HepG2 (cell line): ENCODE measurements around the gene CUL7. TPM values are rescaled to one million over a fixed set of nuclear protein-coding genes. Genes with fewer than 3 reads are reported as not detected.
A peak's percentile ranks its signal among the peaks of the same experiment; 100 is the strongest.

Experiments
- ARID2 ChIP-seq: sonication (generic); formaldehyde crosslinking; IDR thresholded peaks from 2 replicates; pipeline ENCODE4 v1.8.1; 2022; ENCODE audit warnings: mild to moderate bottlenecking, missing genetic modification reagents, borderline replicate concordance
- CBX2 ChIP-seq, 2 experiments: fragments of 200-600 bp in 1 of 2; sonication (generic); formaldehyde crosslinking in 1 of 2; IDR thresholded peaks; 2 replicates each; pipeline versions ENCODE4 v1.7.0 to v1.8.1; 2018 to 2022; ENCODE audit warnings: low read depth in 2 of 2, low read length in 1 of 2, mild to moderate bottlenecking in 1 of 2, missing genetic modification reagents in 1 of 2
- CHCHD3 ChIP-seq: sonication (generic); formaldehyde crosslinking; IDR thresholded peaks from 2 replicates; pipeline ENCODE4 v1.8.0; 2022; ENCODE audit warnings: mild to moderate bottlenecking, missing genetic modification reagents, moderate library complexity
- HDAC6 ChIP-seq: fragments of 200-600 bp; sonication (generic); IDR thresholded peaks from 2 replicates; pipeline ENCODE4 v1.7.0; 2017; ENCODE audit warnings: mild to moderate bottlenecking, antibody characterized with exemption, low read length, low read depth
- HMG20A ChIP-seq: IDR thresholded peaks from 2 replicates; pipeline ENCODE4 v1.6.1; 2016; ENCODE audit warnings: borderline replicate concordance
- IRF2 ChIP-seq: IDR thresholded peaks from 2 replicates; pipeline ENCODE4 v1.6.1; 2018; ENCODE audit warnings: missing genetic modification reagents, missing compliant biosample characterization
- IRX3 ChIP-seq: sonication (generic); formaldehyde crosslinking; IDR thresholded peaks from 2 replicates; pipeline ENCODE4 v1.8.1; 2023; ENCODE audit warnings: mild to moderate bottlenecking, low read depth, missing genetic modification reagents, borderline replicate concordance
- KLF16 ChIP-seq, 2 experiments: sonication (generic) in 1 of 2; formaldehyde crosslinking in 1 of 2; IDR thresholded peaks; 2 replicates each; pipeline versions ENCODE4 v1.6.1 to v1.8.0; 2016 to 2023; ENCODE audit warnings: missing genetic modification reagents in 2 of 2, missing compliant biosample characterization in 1 of 2
- MAFK ChIP-seq, 2 experiments: IDR thresholded peaks in 1 of 2; conservative IDR thresholded peaks in 1 of 2; 2 replicates each; pipeline ENCODE4 v1.6.1; 2011; ENCODE audit warnings: improper control_type of control experiment in 2 of 2, low read length in 2 of 2
- NFYB ChIP-seq: sonication (generic); formaldehyde crosslinking; IDR thresholded peaks from 2 replicates; pipeline ENCODE4 v1.4.0; 2020; ENCODE audit warnings: missing genetic modification reagents
- PHF5A ChIP-seq: IDR thresholded peaks from one replicate; pipeline ENCODE4 v1.6.1; 2018; ENCODE audit warnings: low read depth, missing genetic modification reagents; ENCODE audit not compliant: unreplicated experiment
- PRDM4 ChIP-seq: sonication (generic); formaldehyde crosslinking; IDR thresholded peaks from 2 replicates; pipeline ENCODE4 v1.9.0; 2021; ENCODE audit warnings: missing genetic modification reagents, borderline replicate concordance
- SMAD3 ChIP-seq: sonication (generic); formaldehyde crosslinking; IDR thresholded peaks from 2 replicates; pipeline ENCODE4 v1.4.0; 2020; ENCODE audit warnings: missing genetic modification reagents
- ZNF17 ChIP-seq: sonication (generic); formaldehyde crosslinking; IDR thresholded peaks from 2 replicates; pipeline ENCODE4 v1.5.0; 2020; ENCODE audit warnings: mild to moderate bottlenecking, missing genetic modification reagents
- ZNF296 ChIP-seq: sonication (generic); formaldehyde crosslinking; conservative IDR thresholded peaks from 2 replicates; pipeline ENCODE4 v1.5.0; 2020; ENCODE audit warnings: mild to moderate bottlenecking, missing genetic modification reagents
- ZNF598 ChIP-seq: sonication (generic); formaldehyde crosslinking; IDR thresholded peaks from 2 replicates; pipeline ENCODE4 v1.5.1; 2020; ENCODE audit warnings: mild to moderate bottlenecking, missing genetic modification reagents, borderline replicate concordance
- ZNF761 ChIP-seq: sonication (generic); formaldehyde crosslinking; conservative IDR thresholded peaks from 2 replicates; pipeline ENCODE4 v1.4.0; 2020; ENCODE audit warnings: mild to moderate bottlenecking, missing genetic modification reagents
- ZNF766 ChIP-seq: sonication (generic); formaldehyde crosslinking; IDR thresholded peaks from 2 replicates; pipeline ENCODE4 v1.5.0; 2020; ENCODE audit warnings: missing genetic modification reagents, borderline replicate concordance
- ZNF788 ChIP-seq: sonication (generic); formaldehyde crosslinking; IDR thresholded peaks from 2 replicates; pipeline ENCODE4 v1.5.0; 2020; ENCODE audit warnings: mild to moderate bottlenecking, missing genetic modification reagents, borderline replicate concordance
- ZSCAN5A ChIP-seq: sonication (generic); formaldehyde crosslinking; IDR thresholded peaks from 2 replicates; pipeline ENCODE4 v1.8.0; 2022; ENCODE audit warnings: mild to moderate bottlenecking, missing genetic modification reagents, borderline replicate concordance
- polyA plus RNA-seq, 8 experiments: library from polyadenylated mRNA; depleted of rRNA in 3 of 8; stranded (reverse) in 7 of 8; unstranded in 1 of 8; fragments of >200 nt; fragmentation: Illumina TruSeq in 4 of 8; extraction: Trizol in 4 of 8; gene quantifications; 2 replicates each; pipeline versions ENCODE4 v1.2.1 to v1.2.3, GENCODE V29; 2011 to 2016; ENCODE audit warnings: low read depth in 4 of 8, missing spikeins in 1 of 8, mixed read lengths in 1 of 8; ENCODE audit not compliant: insufficient read depth in 1 of 8
- total RNA-seq, 5 experiments: library from RNA; depleted of rRNA; stranded (reverse); fragments of >200 nt; fragmentation: Illumina TruSeq; extraction: Trizol; gene quantifications; 2 replicates each; pipeline ENCODE4 v1.2.3, GENCODE V29; 2016; ENCODE audit warnings: low read depth in 1 of 5
- TF ChIP-seq, protein P1 (sequence below): sonication (generic); formaldehyde crosslinking; IDR thresholded peaks from 2 replicates; pipeline ENCODE4 v1.5.0; 2020; ENCODE audit warnings: missing genetic modification reagents, mild to moderate bottlenecking, borderline replicate concordance
- TF ChIP-seq, protein P2 (sequence below): IDR thresholded peaks from 2 replicates; pipeline ENCODE4 v1.6.1; 2016; ENCODE audit warnings: low read depth, borderline replicate concordance

Gene CUL7
- total and polyA plus RNA-seq, 2 of the 13 experiments (the other 11 are each of a cell fraction or from before 2014, with no cell fraction given) = 32.0 to 60.7 TPM

- TF ChIP-seq, protein P1, sequence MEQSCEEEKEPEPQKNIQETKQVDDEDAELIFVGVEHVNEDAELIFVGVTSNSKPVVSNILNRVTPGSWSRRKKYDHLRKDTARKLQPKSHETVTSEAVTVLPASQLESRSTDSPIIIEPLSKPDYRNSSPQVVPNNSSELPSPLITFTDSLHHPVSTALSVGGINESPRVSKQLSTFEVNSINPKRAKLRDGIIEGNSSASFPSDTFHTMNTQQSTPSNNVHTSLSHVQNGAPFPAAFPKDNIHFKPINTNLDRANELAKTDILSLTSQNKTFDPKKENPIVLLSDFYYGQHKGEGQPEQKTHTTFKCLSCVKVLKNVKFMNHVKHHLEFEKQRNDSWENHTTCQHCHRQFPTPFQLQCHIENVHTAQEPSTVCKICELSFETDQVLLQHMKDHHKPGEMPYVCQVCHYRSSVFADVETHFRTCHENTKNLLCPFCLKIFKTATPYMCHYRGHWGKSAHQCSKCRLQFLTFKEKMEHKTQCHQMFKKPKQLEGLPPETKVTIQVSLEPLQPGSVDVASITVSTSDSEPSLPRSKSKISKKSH (CRISPR knock-in tag) = peak; percentile 42; the same call in 1 of the 2 replicates
- TF ChIP-seq IRX3 (CRISPR knock-in tag) = no peak; the same call in 1 of the 2 replicates
- no peak for TF ChIP-seq MAFK (conservative IDR thresholded peaks at IDR 0.05 in 1 of 2, IDR thresholded peaks at IDR 0.05 in 1 of 2; ENCODE audit: low read length in 2 of 2)
- no peak for TF ChIP-seq ZNF598 (CRISPR knock-in tag)
- TF ChIP-seq KLF16 (CRISPR knock-in tag; IDR thresholded peaks at IDR 0.05) = 0 out of 4 replicates have a peak, but pooled peaks of 1 of the 2 experiments have one; percentile 59
- TF ChIP-seq CHCHD3 = peak; percentile 31; the same call in 1 of the 2 replicates
- 0 out of 2 replicates have a peak, but pooled peaks have one; percentile 50 for TF ChIP-seq ZNF766
- TF ChIP-seq HDAC6 = peak; percentile 76; the same call in 1 of the 2 replicates
- TF ChIP-seq PHF5A (CRISPR knock-in tag) = no peak
- no peak; the same call in 1 of the 2 replicates for TF ChIP-seq IRF2
- TF ChIP-seq NFYB (CRISPR knock-in tag) = peak; percentile 11; the same call in 1 of the 2 replicates
- TF ChIP-seq PRDM4 (CRISPR knock-in tag) = no peak
- peak; percentile 38 for TF ChIP-seq ZNF761
- no peak for TF ChIP-seq ZNF17
- no peak for TF ChIP-seq ZNF788 (CRISPR knock-in tag)
- TF ChIP-seq ARID2 (CRISPR knock-in tag) = peak; percentile 60; the same call in 1 of the 2 replicates
- no peak for TF ChIP-seq CBX2 (IDR thresholded peaks at IDR 0.05; ENCODE audit: low read depth, low read length)
- TF ChIP-seq CBX2 (CRISPR knock-in tag; IDR thresholded peaks at IDR 0.05; ENCODE audit: low read depth) = no peak
- no peak for TF ChIP-seq SMAD3 (CRISPR knock-in tag)
- TF ChIP-seq, protein P2, sequence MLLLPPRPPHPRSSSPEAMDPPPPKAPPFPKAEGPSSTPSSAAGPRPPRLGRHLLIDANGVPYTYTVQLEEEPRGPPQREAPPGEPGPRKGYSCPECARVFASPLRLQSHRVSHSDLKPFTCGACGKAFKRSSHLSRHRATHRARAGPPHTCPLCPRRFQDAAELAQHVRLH (CRISPR knock-in tag) = no peak; the same call in 1 of the 2 replicates
- no peak; the same call in 1 of the 2 replicates for TF ChIP-seq ZNF296 (CRISPR knock-in tag)
- no peak for TF ChIP-seq HMG20A (CRISPR knock-in tag)
- 0 out of 2 replicates have a peak, but pooled peaks have one; percentile 51 for TF ChIP-seq ZSCAN5A (CRISPR knock-in tag)
These were observed 23.0 kb upstream of the CUL7 start (continued) for GRCh38 chr6:43076464-43077332.
